ENCODE results near the gene LRPAP1. TPM values are rescaled to one million over a fixed set of nuclear protein-coding genes. Genes with fewer than 3 reads are reported as not detected.

The LRPAP1 gene
- total and polyA plus RNA-seq, 12 donors = 49.9 to 418 (median 345) TPM

GRCh38 chr4:3485011-3485791, 47.0 kb downstream of the LRPAP1 start:
- H3K36me3 ChIP-seq = peaks cover 0 to 10% (median 0%) of the 10 kb centered on the region in 9 donors
- peak overlapping the region in 1 of 10 donors; percentile 6 for H3K4me3 ChIP-seq
- H3K27ac ChIP-seq = peak overlapping the region; percentile 71 to 100 (median 92)
- H3K9me3 ChIP-seq = no peaks in the 10 kb centered on the region
- DNase-seq (no peak), ATAC-seq (no peak)
- TF ChIP-seq CTCF (IDR thresholded peaks at IDR 0.05) = no peak
- WGBS, 2 donors = 31 to 33% methylated on average over 35 to 36 of the region's 36 CpGs
- H3K27me3 ChIP-seq = peaks cover 0 to 54% (median 43%) of the 10 kb centered on the region in 7 donors
- H3K4me1 ChIP-seq = peaks cover 18 to 80% (median 52%) of the 10 kb centered on the region in 9 donors
- intact Hi-C loops (cut with DNase I) = no loop called here

- Histone ChIP-seq H3K4me3 (peak overlapping the region in 2 of 10 donors; percentile 7 to 14), H3K4me1 (peaks cover 18 to 85% (median 55%) of the 10 kb centered on the region in 9 donors), H3K9me3 (no peaks in the 10 kb centered on the region), H3K27ac (peak overlapping the region; percentile 71 to 100 (median 92)), H3K36me3 (peaks cover 0 to 6% (median 0%) of the 10 kb centered on the region in 9 donors), H3K27me3 (peaks cover 0 to 54% (median 44%) of the 10 kb centered on the region in 7 donors)
- DNase-seq (peak; percentile 77 to 81), ATAC-seq (peak; percentile 32 to 76 (median 60))
- intact Hi-C loops (cut with DNase I) = loop anchor here in 1 of 10 donors (1.0 kb wide), 1 partner anchor 23 kb away; no protein-coding TSS in a partner anchor
- TF ChIP-seq CTCF (IDR thresholded peaks at IDR 0.05) = no peak
- WGBS, 2 donors = 40 to 41% methylated on average over 43 to 45 of the region's 45 CpGs
Observed at GRCh38 chr4:3484057-3484973, 47.9 kb downstream of the LRPAP1 start.

GRCh38 chr4:3483471-3483921, 48.7 kb downstream of the LRPAP1 start:
- ATAC-seq (peak; percentile 62 to 84 (median 74)), DNase-seq (peak; percentile 80 to 84)
- Histone ChIP-seq H3K4me3 (no peak overlapping the region), H3K36me3 (peaks cover 0 to 4% (median 0%) of the 10 kb centered on the region in 9 donors), H3K4me1 (peaks cover 18 to 84% (median 55%) of the 10 kb centered on the region in 9 donors), H3K27ac (peak overlapping the region; percentile 71 to 100 (median 92)), H3K9me3 (no peaks in the 10 kb centered on the region), H3K27me3 (peaks cover 0 to 54% (median 38%) of the 10 kb centered on the region in 7 donors)
- intact Hi-C loops (cut with DNase I) = no loop called here
- no peak for TF ChIP-seq CTCF (IDR thresholded peaks at IDR 0.05)
- WGBS, 2 donors = 25 to 34% methylated on average over 23 of the region's 23 CpGs

- Histone ChIP-seq H3K4me1 (peaks cover 18 to 79% (median 54%) of the 10 kb centered on the region in 9 donors), H3K36me3 (peaks cover 0 to 4% (median 0%) of the 10 kb centered on the region in 9 donors), H3K9me3 (no peaks in the 10 kb centered on the region), H3K4me3 (no peak overlapping the region), H3K27ac (peak overlapping the region; percentile 44 to 100 (median 88)), H3K27me3 (peaks cover 0 to 54% (median 38%) of the 10 kb centered on the region in 7 donors)
- intact Hi-C loops (cut with DNase I) = no loop called here
- 78 to 85% methylated on average over 12 of the region's 12 CpGs for WGBS, 2 donors
- TF ChIP-seq CTCF (IDR thresholded peaks at IDR 0.05) = no peak
- DNase-seq (no peak), ATAC-seq (no peak)
Observed at GRCh38 chr4:3482707-3483106, 49.5 kb downstream of the LRPAP1 start.

Data from heart right ventricle (tissue), 16 donors.